ENCODE data around the gene ZNF45. TPM values are rescaled to one million over a fixed set of nuclear protein-coding genes. Genes with fewer than 3 reads are reported as not detected.
"Not testable (repeated sequence)": the region's sequence is repeated elsewhere in the genome, so short reads cannot be mapped to it uniquely, and the experiment has no call there.

The ZNF45 gene
- polyA plus RNA-seq, 4 donors: 25.2 to 30.3 (median 27.8) TPM

- DNase-seq (ENCODE audit: low read depth in 4 of 4, low spot score in 3 of 4): no peak
Observed at GRCh38 chr19:43914051-43914450, 21.0 kb downstream of the ZNF45 start.

GRCh38 chr19:43913383-43913782 is 21.7 kb downstream of the ZNF45 start:
- no peak for DNase-seq (ENCODE audit: low read depth in 4 of 4, low spot score in 3 of 4)

GRCh38 chr19:43910884-43911283 is 24.2 kb downstream of the ZNF45 start:
- no peak for DNase-seq (ENCODE audit: low read depth in 4 of 4, low spot score in 3 of 4)

DNA sequence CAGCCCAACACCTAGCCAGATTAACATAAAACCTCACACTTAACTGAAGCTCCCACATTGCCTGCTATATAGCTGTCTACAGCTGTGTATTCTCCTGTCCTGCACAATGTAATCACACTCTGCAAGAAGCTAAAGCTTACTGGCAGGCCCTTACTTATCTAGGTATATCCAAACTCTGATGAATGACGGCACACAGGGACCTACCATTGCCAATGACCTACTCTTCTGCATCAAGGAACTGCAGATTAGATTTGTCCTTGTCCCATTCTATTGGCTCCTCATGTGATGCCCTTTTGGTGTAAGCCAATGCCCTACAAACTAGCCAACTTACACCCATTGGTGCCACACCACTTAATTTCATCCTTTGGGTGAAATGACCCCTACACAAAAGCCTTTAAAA is 26.4 kb downstream of the ZNF45 start:
- no peak for DNase-seq (ENCODE audit: low read depth in 4 of 4, low spot score in 3 of 4)

GRCh38 chr19:43906774-43907173 is 28.3 kb downstream of the ZNF45 start:
- DNase-seq (ENCODE audit: low read depth in 4 of 4, low spot score in 3 of 4): no peak

- DNase-seq (ENCODE audit: low read depth in 4 of 4, low spot score in 3 of 4): no peak
Observed at GRCh38 chr19:43905897-43906296, 29.2 kb downstream of the ZNF45 start.

DNA sequence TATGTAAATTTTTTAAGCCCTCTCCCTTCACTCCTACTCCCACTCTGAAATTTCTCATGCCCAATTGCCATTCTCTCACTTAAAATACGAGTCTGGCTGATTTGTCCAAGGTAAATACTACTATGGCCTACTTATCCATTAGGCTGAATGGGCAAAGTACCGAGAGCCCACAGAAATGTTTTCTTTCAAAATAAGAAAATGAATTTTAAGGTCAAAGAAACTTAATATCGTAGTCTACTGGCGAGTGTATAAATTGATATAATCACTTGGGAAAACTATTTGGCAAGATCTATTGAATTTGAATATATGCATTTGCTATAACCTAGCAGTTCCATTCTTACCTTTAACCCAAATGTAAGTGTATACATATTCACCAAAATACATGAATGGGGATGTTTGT is 32.7 kb downstream of the ZNF45 start:
- no peak for DNase-seq (ENCODE audit: low read depth in 4 of 4, low spot score in 3 of 4)

DNA sequence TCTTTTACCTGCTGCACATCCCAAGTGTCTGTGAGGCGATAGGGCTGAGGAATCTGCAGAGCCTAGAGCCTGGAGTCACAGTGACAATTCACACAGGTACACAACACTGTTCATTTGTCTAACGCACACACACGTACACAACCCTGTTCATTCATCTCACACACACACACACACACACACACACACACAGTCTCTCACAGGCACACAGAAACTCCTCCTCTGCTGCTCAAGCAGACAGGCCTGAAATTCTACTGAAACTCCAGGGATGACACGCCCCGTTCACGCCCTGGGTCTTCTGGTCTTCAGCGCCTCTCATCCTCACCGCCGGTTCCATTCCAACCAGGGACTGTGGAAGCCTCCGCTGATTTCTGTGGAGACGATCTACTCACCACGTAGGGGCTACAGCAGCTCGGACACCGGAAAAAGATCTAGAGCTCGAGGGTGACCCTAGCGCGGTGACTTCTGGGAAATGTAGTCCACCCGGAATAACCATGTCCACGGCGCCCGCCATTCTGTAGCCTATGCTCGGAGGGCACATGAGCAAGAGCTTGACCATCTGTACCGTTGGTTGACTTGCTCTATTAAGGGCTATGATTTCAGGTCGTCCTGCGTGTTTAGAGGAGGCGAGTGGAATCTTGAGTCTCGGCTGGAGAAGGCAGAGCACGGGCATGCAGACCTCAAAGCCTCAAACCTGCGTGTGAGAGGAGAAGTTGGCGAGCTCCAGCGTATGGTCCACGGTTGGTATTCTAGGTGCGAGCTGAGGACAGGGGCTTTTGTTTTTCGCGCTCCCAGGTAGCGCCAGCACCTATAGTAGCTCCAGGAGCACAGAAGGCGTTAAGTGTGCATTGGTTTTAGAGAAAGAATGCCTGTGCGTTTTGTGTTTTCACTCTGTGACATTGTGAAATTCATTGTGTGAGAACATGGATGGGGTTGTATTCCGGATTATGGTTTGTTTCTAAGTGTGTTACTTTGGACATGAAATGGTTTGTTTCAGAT is 33.4 kb downstream of the ZNF45 start:
- DNase-seq (ENCODE audit: low read depth in 4 of 4, low spot score in 3 of 4): peak; percentile 66 to 79 (median 70)

- no peak for DNase-seq (ENCODE audit: low read depth in 4 of 4, low spot score in 3 of 4)
Observed at GRCh38 chr19:43895727-43896308, 39.3 kb downstream of the ZNF45 start.

GRCh38 chr19:43883864-43884263 is 51.2 kb downstream of the ZNF45 start, which contains the start of gene ZNF404:
ZNF404 (minus strand) TSS chr19:43883964.
- no peak for DNase-seq (ENCODE audit: low read depth in 4 of 4, low spot score in 3 of 4)

- no peak for DNase-seq (ENCODE audit: low read depth in 4 of 4, low spot score in 3 of 4)
Observed at GRCh38 chr19:43880483-43880882, 54.6 kb downstream of the ZNF45 start.

GRCh38 chr19:43872547-43873336 is 62.3 kb downstream of the ZNF45 start:
- DNase-seq (ENCODE audit: low read depth in 4 of 4, low spot score in 3 of 4): no peak

DNA sequence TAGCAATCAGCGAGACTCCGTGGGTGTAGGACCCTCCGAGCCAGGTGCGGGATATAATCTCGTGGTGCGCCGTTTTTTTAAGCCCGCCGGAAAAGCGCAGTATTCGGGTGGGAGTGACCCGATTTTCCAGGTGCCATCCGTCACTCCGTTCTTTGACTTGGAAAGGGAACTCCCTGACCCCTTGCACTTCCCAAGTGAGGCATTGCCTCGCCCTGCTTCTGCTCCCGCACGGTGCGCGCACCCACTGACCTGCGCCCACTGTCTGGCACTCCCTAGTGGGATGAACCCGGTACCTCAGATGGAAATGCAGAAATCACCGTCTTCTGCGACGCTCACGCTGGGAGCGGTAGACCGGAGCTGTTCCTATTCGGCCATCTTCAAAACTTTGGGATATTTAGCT is 68.2 kb downstream of the ZNF45 start:
- not testable (repeated sequence) for DNase-seq (ENCODE audit: low read depth in 4 of 4, low spot score in 3 of 4)

Other genes with a start within 250 kb of the ZNF45 start
- not detected for gene IRGC, start 219.2 kb downstream of the ZNF45 start, polyA plus RNA-seq (ENCODE audit: insufficient read length in 4 of 4)
- gene SMG9, start 180.3 kb downstream of the ZNF45 start, polyA plus RNA-seq (ENCODE audit: insufficient read length in 4 of 4): 10 to 100 TPM; 39.9 to 67.8 (median 46.7) TPM
- 1 to 10 TPM in 3 of 4 donors, under 1 TPM in 1; 0.96 to 3.4 (median 1.5) TPM for gene KCNN4, start 154.3 kb downstream of the ZNF45 start, polyA plus RNA-seq (ENCODE audit: insufficient read length in 4 of 4)
- under 1 TPM; 0.24 to 0.58 (median 0.42) TPM for gene LYPD5, start 132.8 kb downstream of the ZNF45 start, polyA plus RNA-seq (ENCODE audit: insufficient read length in 4 of 4)
- gene ZNF283, start 108.0 kb downstream of the ZNF45 start, polyA plus RNA-seq (ENCODE audit: insufficient read length in 4 of 4): 10 to 100 TPM; 11.4 to 21.8 (median 13.6) TPM
- gene ZNF404, start 51.3 kb downstream of the ZNF45 start, polyA plus RNA-seq (ENCODE audit: insufficient read length in 4 of 4): 10 to 100 TPM; 10.5 to 14.2 (median 11.8) TPM
- 1 to 10 TPM; 5.4 to 7.9 (median 6.3) TPM for gene ZNF221, start 15.9 kb upstream of the ZNF45 start, polyA plus RNA-seq (ENCODE audit: insufficient read length in 4 of 4)
- gene ZNF155, start 48.9 kb upstream of the ZNF45 start, polyA plus RNA-seq (ENCODE audit: insufficient read length in 4 of 4): 10 to 100 TPM; 10.7 to 17.2 (median 16.4) TPM
- 1 to 10 TPM; 5.9 to 7.8 (median 7.0) TPM for gene ZNF230, start 67.7 kb upstream of the ZNF45 start, polyA plus RNA-seq (ENCODE audit: insufficient read length in 4 of 4)
- 10 to 100 TPM in 1 of 4 donors, 1 to 10 TPM in 3; 9.2 to 10.4 (median 9.6) TPM for gene ZNF222, start 90.1 kb upstream of the ZNF45 start, polyA plus RNA-seq (ENCODE audit: insufficient read length in 4 of 4)
- 10 to 100 TPM in 3 of 4 donors, 1 to 10 TPM in 1; 7.5 to 14.4 (median 13.6) TPM for gene ZNF223, start 116.8 kb upstream of the ZNF45 start, polyA plus RNA-seq (ENCODE audit: insufficient read length in 4 of 4)
- gene ZNF284, start 136.9 kb upstream of the ZNF45 start, polyA plus RNA-seq (ENCODE audit: insufficient read length in 4 of 4): 1 to 10 TPM; 3.7 to 5.8 (median 4.2) TPM
- gene ZNF224, start 159.1 kb upstream of the ZNF45 start, polyA plus RNA-seq (ENCODE audit: insufficient read length in 4 of 4): 10 to 100 TPM; 25.2 to 42.0 (median 31.1) TPM
- 10 to 100 TPM in 2 of 4 donors, 1 to 10 TPM in 2; 9.5 to 11.3 (median 9.8) TPM for gene ZNF225, start 178.1 kb upstream of the ZNF45 start, polyA plus RNA-seq (ENCODE audit: insufficient read length in 4 of 4)
- 10 to 100 TPM; 13.2 to 19.9 (median 14.4) TPM for gene ZNF234, start 206.3 kb upstream of the ZNF45 start, polyA plus RNA-seq (ENCODE audit: insufficient read length in 4 of 4)
- gene ZNF226, start 229.8 kb upstream of the ZNF45 start, polyA plus RNA-seq (ENCODE audit: insufficient read length in 4 of 4): 10 to 100 TPM; 23.5 to 29.9 (median 25.2) TPM